HG03066 (cell line): Measurements from ENCODE around the gene ABCB9.
A peak's percentile ranks its signal among the peaks of the same experiment; 100 is the strongest.

ENCODE experiments used
- ATAC-seq: cut with Tn5 transposase; IDR thresholded peaks from one replicate; pipeline ENCODE4 v1.9.1; 2021; ENCODE audit warnings: low read depth; ENCODE audit not compliant: unreplicated experiment

Gene ABCB9

DNA sequence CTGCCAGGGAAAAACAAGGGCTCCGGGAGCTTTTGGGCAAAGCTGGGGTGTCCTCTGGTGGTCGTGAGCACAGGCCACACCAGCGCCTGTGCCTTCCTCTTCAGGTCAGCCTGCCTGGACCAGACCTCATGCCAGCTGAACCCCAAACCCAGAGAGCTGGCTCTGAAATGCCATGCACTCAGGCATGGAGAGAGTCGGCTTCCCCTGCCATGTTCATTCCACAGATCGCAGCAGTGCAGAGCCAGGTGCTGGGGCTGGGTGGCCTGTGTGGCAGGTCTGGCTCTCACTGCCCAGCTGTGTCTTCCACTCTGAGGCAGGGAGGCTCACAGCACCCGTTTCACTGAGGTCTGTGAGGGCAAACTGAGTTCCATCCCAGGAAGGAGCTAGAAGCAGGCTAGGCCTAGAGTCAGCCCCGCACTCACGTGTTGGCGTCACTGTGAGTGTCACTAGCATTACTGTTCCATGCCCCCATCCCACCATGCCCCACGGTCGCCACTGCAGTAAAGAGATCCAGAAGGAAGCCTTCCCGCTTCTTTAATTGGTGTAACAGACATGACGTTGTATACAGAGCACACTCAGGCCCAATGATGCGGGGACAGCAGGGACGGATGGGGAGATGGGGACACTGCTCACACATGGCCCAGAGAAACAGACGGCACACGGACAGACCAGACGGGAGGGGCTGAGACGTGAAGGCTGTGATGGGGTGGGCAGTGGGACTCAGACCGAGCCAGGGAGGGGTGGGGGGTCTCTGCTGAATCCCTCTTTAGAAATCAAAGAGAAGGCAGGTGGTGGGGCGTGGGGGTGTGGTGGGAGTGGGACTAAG, 16.9 kb upstream of the ABCB9 start:
- ATAC-seq = no peak

DNA sequence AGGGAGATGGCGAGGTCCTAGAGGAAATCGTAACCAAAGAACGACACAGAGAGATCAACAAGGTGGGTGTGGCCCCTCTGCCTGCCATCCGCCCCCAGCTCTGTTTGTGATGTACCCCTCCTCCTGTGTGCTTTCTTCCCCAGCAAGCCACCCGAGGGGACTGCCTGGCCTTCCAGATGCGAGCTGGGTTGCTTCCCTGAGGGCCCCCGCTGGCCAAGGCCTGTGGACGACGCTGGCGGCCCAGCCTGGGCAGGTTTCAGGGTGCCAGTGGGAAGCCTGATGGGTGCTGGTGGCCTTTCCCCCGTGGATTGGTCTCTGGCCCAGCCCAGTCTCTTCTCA, 16.2 kb upstream of the ABCB9 start:
- ATAC-seq = no peak

DNA sequence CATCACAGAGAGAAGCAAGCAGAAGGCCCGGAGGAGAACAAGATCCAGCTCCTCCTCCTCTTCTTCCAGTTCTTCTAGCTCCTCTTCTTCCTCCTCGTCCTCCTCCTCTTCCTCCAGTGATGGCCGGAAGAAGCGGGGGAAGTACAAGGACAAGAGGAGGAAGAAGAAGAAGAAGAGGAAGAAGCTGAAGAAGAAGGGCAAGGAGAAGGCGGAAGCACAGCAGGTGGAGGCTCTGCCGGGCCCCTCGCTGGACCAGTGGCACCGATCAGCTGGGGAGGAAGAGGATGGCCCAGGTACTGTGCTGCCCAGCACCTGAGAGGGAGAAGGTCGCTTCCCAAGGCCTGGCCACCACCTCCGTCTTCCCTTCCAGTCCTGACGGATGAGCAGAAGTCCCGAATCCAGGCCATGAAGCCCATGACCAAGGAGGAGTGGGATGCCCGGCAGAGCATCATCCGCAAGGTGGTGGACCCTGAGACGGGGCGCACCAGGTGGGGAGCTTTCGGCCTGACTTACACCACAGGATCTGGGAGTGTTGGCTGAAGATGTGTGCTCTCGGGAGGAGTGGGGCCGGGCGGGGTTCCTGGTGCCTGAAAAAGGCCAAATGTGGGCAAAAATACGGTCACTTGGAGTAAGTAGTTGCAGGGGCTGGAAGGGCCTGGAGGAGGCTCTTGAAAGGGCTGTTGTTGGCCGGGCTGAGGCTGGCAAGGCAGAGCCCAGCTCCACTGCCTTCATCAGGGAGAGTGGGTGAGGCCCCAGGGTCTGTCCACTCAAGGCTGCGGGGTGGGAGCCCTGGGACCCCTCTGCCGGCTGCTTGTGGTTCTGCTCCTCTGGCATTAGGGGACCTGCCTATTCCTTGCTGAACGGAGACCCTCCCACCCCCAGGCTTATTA, 15.6 kb upstream of the ABCB9 start:
- no peak for ATAC-seq

- ATAC-seq = peak; percentile 16
Observed at GRCh38 chr12:122981036-122981471, 14.8 kb upstream of the ABCB9 start.

GRCh38 chr12:122980183-122981035, 14.1 kb upstream of the ABCB9 start, which contains the start of gene ARL6IP4:
ARL6IP4 (plus strand) TSS chr12:122980681; CDS start chr12:122981140, 459 bp downstream.
- peak; percentile 54 for ATAC-seq

- no peak for ATAC-seq
Observed at GRCh38 chr12:122979908-122980182, 13.6 kb upstream of the ABCB9 start.

DNA sequence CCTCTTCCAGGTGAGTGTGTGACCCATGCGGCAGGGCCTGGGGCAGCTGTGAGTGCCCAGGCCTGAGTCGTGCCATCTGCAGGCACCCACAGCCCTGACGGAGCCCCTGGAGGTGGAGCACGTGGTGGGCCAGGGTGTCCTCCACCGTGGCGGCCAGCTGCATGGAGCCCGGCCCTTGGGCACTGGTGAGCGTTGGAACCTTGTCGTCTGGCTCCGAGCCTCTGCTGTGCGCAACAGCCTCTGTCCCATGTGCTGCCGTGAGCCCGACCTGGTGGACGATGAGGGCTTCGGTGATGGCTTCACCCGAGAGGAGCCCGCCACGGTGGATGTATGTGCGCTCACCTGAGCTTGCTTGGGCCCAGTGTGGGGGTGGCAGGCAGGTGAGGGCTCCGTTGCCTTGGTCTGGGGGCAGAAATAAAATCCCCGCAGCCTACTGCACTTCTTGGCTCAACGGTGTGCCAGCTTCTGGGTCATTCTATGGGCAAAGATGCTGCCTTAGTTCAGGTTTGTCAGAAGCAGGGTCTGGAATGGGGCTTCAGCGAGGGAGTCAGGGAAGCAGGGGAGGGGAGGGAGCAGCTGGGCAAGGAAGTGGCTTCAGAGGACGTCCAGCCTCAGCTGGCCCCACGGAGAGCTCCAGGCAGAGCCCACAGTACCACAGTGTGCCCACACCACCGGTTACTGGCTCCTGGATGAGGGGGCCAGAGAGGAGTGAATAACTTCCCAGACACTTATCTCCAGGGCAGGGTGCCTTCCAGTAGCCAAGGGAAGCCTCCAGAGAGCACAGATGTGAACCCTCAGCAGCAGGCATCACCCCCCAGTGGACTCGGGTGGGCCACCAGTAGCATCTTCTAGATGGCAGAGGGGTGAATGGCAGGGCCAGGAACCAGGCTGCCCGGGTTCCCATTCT, 13.0 kb upstream of the ABCB9 start:
- ATAC-seq = no peak

- no peak for ATAC-seq
Observed at GRCh38 chr12:122978507-122978955, 12.3 kb upstream of the ABCB9 start.

DNA sequence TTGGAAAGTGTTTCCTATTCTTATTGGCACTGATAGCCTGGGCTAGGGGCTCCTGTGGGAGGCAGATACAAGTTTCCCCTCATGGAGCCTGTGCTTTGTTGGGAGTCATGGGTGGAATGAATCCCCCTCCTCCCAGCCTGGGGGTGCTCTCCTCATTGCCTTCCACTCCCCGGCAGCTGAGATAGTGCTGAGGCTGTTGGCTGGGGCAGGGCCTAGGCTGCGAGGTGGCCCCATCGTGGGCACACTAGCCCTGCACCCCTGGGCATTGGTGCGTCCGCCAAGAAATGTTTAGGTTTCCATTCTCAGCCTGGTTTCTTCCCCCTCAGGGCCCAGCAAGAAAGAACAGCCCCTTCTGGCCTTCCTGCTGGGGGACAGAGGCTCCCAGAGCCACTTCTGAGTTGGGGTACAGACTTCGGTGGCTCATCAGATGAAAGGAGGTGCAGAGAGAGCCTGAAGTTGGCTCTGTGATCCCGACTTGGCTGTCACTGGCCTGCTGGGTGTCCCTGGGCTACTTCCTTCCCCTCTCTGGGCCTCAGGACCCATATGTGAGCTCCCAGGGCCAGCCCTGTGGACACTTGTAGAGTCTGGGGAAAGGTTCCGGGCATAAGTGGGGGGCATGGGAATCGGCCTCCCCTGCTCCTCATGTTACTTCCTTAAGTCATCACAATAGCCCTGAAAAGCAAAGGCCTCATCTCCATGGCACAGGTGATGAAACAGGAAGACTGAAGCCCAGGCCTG, 11.6 kb upstream of the ABCB9 start:
- ATAC-seq = no peak

GRCh38 chr12:122977153-122977552, 10.9 kb upstream of the ABCB9 start:
- ATAC-seq = no peak

DNA sequence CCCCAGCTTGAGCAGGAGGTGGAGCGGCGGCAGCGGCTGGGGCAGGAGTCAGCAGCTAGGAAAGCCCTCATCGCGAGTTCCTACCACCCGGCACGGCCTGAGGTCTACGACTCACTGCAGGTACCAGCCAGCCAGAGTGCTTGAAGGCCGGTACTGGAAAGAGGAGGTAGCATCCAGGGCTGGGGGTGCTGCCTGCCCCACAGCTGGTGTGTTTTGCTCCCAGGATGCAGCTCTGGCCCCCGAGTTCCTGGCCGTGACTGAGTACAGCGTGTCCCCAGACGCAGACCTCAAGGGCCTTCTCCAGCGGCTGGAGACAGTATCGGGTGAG, 10.3 kb upstream of the ABCB9 start:
- no peak for ATAC-seq

GRCh38 chr12:122975790-122976647, 9.8 kb upstream of the ABCB9 start:
- no peak for ATAC-seq

DNA sequence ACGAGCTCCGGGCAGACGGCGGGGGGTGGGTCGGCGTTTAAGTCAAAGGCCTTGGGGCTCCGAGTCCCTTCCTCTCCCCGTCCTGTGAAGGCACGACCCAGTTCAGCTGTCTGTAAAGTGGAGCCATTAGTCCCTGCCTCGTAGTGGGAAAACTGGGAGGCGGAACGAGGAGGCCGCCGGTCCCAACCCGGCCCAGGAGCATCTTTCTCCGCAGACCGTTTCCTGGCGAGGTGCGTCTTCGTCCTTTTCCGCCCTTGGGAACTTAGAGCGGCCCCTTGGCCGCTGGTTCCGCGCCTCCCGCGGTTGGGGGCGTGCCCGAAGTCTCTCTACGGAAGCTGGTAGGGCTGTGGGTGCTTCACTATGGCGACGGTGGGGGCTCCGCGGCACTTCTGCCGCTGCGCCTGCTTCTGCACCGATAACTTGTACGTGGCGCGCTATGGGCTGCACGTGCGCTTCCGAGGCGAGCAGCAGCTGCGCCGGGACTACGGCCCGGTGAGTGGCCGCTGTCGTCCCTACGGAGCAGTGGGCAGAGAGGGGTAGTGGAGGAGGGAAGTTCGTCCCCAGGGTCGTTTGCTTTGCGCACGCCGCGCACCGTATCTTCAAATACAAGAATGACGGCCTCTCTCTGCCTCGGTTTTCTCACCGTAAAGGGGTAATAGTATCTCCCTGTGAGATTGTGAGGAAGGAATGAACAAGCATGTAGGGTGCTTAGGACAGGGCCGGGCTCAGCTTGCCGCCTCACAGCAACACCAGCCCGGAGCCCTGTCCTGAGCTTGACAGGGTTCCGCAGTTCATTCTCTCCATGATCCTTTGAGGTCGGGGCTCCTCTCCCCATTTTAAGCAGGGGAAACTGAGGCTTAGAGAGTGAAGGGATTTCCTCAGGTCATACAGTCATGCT, 8.9 kb upstream of the ABCB9 start, which contains the start of gene OGFOD2:
TSS of gene OGFOD2 (plus strand) at position 353 of the 898 bp plus-strand sequence. CDS start at position 361, 8 bp downstream.
- peak; percentile 78 for ATAC-seq

DNA sequence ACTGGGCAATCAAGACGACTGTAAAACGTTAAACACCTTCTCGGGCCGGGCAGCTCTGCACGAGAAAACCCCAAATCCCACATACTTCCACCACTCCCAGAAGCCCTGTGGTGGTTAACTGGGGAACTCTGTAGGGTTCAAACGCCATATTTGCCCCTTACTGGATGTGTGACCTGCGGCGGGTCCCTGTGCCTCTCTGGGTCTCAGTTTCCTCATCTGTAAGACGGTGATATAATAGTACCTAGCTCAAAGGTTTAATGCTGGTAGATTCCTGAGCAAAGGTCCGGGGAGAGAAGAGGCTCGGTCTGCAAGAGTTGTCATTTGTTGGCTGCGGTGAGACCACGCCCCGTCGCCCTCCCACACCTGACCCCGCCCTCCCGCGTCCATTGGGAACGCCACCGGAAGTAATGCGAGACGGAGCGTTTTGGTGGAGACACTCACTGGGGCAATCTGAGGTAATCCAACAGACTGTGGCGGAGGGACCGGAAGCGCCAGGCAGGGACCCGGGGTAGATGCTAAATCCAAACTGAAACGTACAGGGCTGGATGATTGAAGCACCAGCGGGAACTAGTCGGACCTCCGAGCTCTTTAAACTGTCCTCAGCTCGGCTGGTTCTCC, 8.1 kb upstream of the ABCB9 start:
- ATAC-seq = peak; percentile 74

- ATAC-seq = no peak
Observed at GRCh38 chr12:122969676-122970075, 3.4 kb upstream of the ABCB9 start.

GRCh38 chr12:122968104-122968503, 1.8 kb upstream of the ABCB9 start:
- ATAC-seq = no peak
